ENCODE results near the gene RTN1. TPM values are rescaled to one million over a fixed set of nuclear protein-coding genes. Genes with fewer than 3 reads are reported as not detected.
"Not testable (repeated sequence)": the region's sequence is repeated elsewhere in the genome, so short reads cannot be mapped to it uniquely, and the experiment has no call there.

The RTN1 gene
- polyA plus RNA-seq, 1 donor = 2.4 TPM

DNA sequence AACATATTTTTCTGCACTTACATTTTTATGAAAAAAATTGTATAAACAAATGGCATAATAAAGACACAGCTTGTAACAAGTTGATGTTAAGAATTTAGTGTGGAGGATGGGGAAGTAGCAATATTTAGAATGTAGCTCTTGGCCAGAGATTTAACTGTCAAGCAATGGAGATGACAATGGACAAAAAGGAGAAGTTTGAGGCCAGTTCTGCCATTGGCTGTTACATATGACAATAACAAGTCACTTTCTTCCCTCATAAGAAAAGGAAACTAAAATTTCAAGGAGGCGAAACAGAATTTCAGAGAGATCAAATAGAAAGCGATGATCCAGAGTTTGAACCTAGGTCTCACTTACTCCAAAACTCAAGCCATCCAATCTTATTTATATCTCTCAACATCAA, 171.1 kb downstream of the RTN1 start:
- no peak for DNase-seq

DNA sequence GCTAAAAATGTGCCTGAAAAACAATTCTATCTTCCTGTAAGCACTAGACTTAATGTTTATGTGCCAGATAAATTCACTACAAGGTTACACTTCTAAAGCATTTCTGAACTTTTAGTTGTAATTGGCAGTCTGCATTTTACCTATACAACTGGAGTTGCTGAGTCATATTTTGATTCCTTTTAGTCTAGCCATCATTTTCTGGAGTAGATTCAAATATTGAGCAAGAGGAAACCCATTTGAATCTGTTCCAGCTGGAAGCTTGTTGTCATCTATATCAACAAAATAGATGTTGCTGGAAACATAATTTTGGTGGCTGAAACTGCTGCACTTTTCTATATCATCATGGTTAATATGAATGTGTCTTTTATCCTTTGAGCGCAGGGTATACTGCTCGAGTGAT, 171.8 kb downstream of the RTN1 start:
- no peak for DNase-seq

DNA sequence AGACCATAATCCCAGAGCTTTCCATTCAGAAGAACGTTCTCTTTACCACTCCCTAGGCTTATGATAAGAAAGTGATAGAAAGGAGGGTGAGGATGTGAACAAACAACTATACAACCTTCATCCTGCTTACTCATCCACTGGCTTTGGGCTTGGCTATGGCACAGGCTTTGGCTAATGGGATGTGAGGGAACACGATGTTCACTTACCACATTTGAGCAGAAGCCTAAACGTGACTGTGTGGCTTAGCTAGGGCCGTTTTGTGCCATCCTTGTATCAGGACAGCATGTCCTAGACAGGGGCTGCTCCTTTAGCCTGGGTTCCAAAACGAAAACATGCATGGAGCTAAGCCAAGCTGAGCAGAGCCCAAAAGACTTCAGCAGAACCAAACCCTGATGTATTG, 175.4 kb downstream of the RTN1 start:
- DNase-seq = no peak

DNA sequence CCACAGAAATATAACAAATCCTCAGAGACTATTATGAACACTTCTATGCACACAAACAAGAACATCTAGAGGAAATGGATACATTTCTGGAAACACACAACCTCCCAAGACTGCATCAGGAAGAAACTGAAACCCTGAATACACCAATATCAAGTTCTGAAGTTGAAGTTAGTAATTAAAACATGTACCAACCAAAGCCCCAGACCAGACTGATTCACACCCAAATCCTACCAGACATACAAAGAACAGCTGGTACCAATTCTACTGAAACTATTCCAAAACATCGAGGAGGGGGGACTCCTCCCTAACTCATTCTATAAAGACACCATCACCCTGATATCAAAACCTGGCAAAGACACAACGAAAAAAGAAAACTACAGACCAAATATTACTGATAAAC, 179.3 kb downstream of the RTN1 start:
- no peak for DNase-seq

DNA sequence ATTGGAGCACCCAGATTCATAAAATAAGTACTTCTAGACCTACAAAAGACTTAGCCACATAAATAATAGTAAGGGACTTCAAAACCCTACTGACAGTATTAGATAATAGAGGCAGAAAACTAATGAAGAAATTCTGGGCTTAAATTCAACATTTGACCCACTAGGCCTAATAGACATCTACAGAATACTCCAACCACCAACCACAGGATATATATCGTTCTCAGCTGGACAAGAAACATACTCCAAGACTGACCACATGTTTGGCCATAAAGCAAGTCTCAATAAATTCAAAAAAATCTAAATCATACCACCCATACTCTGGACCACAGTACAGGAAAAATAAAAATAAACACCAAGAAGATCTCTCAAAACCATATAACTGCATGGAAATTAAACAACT, 180.2 kb downstream of the RTN1 start:
- DNase-seq = no peak

DNA sequence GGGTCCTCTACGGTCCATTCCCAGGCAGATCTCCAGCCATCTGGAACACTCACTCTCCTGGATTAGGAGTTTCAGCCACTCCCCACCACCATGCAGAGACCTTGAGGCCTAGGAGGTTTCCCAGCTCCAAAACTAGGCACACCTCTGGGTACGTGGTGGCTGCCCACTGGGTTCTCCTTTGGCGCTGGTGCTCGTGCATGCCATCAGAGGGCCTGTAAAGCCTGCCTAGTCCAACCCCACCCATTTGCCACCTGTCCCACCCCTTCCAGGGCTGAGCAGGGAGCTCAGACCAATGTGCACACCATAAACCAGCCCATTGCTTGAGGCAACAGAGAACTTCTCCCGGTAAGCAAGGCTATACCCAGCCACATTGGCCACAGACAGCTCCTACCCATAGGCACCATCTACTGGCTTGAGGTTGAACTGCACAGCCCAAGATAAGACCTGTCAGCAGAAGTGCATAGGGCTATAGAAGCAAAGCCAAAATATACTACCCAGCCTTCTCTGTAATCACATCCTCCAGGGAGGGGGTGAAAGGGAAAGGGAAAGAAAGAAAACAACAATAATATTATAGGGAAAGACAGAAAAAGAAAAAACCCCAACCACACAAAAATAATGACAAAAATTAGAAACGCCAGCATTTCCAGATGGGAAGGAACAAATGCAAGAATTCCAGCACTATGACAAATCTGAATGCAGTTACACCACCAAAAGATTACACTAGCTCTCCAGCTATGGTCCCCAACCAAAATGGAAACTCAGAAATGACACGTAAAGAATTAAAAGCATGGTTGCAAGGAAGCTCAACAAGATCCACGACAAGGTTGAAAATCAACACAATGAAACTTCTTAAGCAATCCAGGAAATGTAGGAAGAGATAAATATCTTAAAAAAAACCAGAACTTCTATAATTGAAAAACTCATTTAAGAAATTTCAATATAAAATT, 182.1 kb downstream of the RTN1 start:
- DNase-seq = peak; percentile 11

DNA sequence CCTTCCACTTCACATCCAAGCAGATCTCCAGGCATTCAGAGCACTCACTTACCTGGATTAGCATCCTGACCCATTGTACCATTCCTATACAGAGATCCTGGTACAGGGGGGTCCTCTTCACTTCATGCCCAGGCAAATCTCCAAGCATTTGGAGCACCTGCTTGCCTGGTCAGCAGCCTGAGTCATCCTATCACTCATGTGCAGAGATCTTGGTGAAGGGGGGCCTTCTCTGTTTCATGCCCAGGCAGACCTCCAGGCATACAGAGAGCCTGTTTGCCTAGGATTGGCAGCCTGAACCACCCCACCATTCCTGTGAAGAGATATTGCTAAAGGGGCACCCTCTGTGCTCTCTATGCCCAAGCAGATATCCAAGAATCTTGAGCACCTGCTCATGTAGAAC, 182.9 kb downstream of the RTN1 start:
- DNase-seq = no peak

DNA sequence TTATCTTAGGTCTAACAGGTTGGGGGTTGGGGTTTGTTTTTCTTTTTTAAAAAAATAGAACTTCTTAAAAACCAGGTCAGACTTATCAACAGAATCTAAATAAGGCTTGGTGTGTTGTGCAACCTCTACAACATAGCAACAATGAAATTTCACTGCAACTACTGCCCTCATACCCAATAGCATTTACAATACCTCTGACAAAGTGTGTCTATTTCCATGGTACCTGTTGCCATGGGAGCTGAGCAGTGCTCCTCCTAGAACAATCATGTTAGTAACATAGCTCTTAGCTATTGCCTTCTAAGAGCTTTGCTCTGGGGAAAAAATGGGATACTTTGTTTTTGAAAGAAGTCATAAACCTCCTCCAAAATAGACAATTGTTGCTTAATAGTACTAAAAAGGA, 190.7 kb downstream of the RTN1 start:
- no peak for DNase-seq

DNA sequence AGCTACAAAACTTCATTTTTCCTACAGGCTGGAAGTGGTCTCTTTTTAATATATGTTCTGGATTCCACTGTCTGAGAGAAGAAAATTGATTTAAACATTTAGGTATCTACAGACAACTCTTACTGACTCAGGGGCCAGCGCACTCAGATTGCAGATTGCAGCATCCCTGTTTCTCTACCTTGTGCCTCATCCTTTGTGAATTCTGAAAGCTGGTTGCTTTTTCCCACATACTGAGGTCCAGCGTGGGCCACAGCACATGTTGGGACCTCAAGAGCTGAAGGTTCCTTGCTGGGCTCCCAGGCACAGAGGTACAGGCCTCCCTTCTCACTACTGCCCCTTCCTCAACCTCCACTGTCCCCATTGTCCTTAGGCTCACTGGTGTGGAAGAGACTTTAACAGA, 192.2 kb downstream of the RTN1 start:
- no peak for DNase-seq

DNA sequence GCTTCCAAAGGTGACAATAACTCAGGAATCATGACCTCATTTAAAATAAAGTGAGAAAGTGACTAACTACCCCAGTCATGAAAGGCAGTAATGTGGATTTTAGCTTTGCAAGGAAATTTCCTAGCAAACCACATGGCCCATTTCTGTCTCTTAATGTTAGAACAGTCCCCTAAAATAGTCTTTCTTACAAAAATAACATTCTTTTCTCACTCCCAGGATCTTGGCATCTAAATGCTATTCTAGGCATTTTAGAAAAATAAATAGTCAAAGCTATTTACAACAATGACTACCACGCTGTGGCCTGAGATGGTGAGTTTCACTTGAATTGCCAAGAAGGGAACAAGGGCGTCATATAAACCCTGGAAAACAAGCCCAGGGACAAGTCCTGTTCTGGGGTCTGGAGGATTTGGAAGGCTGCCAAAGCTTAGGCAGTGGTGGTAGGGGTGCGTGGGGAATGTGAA, 192.8 kb downstream of the RTN1 start:
- no peak for DNase-seq

DNA sequence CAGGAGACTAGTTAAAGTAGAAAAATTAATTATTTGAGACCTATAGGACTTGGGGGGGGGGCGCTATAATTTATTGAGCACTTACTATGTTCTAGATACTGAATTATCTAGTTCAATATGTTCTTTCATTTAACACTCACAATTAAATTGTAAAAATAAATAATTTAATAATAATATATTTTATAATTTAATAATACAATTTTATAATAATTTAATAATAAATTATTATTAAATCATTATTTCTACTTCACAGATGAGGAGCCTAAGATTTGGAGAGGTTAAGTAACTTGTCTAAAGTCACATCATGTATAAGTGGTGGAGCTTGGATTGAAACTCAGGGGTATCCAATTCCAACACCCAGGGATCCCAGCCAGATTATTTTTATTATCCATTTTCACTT, 195.2 kb downstream of the RTN1 start:
- DNase-seq = no peak

DNA sequence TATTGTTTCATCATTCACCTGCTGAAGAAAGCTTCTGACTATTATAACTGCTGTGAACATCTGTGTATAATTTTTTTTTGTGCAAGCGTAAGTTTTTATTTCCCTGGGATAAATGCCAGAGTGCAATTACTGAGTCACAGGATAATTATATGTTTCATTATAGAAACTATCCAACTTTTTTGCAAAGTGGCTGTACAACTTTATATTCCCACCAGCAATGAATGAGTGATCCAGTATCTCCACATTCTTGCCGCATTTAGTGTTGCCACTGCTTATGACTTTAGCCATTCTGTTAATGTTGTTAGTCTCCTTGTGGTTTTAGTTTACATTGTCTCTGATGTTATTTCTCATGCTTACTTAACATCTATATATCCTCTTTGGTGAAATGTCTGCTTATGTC, 205.8 kb downstream of the RTN1 start:
- DNase-seq = no peak

DNA sequence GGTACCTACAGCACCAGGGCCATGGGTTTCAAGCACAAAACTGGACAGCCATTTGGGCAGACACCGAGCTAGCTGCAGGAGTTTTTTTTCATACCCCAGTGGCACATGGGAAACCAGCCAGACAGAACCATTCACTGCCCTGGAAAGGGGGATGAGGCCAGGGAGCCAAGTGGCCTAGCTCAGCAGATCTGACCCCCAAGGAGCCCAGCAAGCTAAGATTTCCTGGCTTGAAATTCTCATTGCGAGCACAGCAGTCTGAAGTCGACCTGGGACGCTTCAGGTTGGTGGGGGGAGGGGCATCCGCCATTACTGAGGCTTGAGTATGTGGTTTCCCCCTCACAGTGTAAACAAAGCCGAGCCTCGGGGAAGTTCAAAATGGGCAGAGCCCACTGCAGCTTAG, 212.8 kb downstream of the RTN1 start:
- DNase-seq = no peak

DNA sequence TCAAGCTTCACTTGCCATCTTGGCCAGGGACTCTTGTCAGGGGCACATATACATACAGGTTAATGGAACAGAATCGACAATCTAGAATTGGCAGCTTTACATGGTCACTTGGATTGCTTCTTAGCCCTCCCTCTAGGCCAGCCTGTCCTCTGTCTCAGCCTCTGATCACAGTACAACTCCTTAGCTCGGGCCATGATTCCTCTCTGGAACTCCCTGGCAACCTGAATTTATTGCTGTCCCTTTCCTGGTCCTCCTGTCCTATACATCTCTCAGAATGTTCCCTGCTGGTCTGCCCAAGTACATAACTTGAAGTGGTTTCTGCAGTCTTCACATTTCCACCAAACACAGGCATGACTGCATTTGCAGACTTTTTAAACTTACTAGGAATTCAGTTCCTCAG, 214.1 kb downstream of the RTN1 start:
- DNase-seq = no peak

DNA sequence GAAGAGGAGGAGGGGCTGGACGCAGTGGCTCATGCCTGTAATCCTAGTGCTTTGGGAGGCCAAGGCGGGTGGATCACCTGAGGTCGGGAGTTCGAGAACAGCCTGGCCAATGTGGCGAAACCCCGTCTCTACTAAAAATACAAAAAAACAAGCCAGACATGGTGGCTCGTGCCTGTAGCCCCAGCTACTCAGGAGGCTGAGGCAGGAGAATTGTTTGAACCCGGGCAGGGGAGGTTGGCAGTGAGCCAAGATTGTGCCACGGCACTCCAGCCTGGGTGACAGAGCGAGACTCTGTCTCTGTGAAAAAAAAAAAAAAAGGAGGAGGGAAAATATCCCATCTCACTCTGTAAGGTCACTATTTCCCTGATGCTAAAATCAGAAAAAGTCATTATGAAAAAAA, 216.4 kb downstream of the RTN1 start:
- DNase-seq = not testable (repeated sequence)

DNA sequence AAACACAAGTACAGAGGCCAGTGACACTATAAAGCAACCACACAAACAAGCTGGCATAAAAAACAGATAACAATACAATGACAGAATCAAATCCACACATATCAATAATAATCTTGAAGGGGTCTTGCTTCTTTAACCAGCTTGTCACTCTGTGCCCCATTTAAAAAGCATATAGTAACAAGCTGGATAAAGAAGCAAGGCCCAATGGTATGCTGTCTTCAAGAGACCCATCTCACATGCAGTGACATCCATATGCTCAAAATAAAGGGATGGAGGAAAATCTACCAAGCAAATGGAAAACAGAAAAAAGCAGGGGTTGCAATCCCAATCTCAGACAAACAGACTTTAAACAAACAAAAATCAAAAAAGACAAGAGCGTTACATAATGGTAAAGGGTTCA, 223.7 kb downstream of the RTN1 start:
- DNase-seq = not testable (repeated sequence)

DNA sequence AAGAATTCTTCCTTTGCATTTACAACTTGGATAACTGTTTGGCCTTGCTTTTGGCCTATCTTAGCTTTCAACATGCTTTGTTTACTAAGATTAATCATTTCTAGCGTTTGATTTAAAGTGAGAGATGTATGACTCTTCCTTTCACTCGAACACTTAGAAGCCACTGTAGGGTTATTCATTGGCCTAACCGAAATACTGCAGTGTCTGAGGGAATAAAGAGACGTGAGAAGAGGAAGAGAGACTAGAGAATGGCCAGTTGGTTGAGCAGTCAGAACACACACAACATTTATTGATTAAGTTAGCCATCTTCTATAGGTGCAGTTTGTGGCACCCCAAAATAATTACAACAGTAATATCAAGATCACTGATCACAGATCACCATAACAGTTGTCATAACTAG, 231.7 kb downstream of the RTN1 start:
- DNase-seq = no peak

DNA sequence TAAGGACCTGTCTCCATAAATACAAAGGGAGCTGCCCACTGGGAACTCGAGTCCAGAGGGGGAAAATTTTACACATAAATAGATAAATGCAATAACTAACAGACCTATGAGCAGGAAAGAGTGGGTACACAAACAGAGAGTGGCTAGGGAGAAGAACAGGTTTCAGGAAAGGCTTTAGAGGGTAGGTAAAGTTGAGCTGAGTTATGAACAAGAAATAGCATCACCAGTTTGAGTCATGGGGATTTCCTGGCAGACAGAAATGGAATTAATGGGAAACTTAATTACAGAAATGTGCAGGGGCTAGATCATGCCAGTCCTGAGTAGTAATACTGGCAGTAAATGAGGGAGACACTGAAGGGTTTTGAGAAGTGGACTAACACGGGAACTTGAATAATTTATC, 236.0 kb downstream of the RTN1 start:
- DNase-seq = no peak

DNA sequence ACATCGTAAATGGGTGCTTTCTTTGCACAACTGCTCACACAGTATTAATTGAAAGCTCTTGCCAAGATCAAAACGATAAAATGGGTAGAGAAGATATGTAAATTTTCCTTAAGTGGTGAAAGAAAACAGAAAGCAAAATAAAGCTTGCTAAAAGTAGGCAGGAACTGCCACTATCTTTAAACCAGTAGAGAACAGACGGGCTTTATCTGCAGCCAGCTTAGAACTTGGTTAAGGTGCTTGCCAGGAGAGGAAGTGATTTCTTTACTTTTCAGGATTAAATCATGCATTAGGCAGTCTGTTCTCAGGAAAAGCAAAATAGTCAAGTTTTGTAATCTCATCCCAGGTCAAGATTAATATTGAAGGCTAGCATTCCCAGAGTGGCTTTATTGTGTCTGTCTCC, 237.1 kb downstream of the RTN1 start:
- no peak for DNase-seq

DNA sequence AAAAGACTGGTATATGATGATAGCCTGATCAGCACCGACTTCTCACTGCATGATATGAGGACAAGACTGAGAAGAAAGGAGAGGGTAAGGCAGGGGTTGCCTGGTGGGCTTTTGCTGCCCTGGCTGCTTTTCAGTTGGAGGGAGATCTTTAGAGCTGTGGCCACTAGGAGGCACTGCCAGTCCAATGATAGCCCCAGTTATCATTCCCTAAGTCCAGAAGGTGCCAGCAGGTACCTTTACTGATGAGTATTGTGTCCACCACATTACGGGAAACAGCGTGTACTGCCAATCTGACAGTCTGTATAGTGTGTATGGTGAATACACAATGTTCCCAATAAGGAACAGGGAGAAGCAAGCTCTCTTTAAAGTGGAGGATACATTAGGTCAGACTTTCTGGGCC, 238.2 kb downstream of the RTN1 start:
- no peak for DNase-seq

DNA sequence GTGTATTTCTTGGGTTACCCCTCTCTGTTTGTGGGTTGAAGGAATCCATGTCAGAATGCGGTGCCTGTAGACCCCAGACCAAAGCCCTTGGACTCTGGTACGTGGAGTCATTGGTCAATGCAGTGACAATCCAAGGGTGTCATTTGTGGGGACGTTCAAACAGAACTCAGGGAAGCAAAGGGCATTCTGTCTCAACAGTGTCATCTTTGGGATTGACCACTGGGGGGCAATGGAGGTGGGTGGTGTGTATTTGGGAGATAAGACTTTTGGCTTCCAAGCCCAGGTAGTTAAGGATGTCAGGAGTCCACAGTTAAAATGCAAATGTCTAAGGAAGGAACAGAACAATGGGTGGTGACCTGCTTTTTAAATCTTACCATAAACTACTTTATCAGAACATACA, 239.3 kb downstream of the RTN1 start:
- DNase-seq = no peak

DNA sequence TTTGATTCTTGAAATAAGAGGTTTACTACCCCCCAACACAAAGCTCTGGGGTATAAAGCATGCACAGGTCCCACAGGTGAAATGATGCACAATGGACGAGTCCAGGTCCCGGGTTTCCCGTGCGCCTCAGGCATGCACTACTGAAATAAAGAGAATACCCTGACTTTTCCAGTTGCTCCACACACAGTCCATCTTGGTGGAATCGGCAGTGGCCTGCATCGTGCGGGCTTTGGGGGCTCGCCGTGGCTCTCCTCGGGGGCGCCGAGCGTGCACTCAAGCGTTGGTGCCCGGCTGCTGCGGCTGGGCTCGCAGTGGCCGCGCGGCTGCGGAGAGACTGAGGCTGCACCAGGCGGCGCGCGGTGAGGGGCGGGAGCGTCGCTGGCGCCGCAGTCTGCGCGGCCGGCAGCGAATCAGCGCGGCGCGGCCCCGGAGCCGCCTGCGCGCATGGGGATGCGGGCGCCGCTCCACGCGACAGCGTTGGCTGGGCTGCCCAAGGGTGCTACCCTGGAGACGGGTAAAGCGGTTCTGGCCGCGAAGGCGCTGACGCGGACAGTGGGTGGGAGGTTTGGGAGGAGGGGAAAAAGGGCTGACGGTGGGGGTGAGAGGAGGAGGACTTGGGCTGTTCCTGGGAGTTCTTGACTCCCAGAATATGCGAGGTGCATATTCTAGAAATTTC, 240.2 kb downstream of the RTN1 start:
- peak; percentile 5 for DNase-seq

DNA sequence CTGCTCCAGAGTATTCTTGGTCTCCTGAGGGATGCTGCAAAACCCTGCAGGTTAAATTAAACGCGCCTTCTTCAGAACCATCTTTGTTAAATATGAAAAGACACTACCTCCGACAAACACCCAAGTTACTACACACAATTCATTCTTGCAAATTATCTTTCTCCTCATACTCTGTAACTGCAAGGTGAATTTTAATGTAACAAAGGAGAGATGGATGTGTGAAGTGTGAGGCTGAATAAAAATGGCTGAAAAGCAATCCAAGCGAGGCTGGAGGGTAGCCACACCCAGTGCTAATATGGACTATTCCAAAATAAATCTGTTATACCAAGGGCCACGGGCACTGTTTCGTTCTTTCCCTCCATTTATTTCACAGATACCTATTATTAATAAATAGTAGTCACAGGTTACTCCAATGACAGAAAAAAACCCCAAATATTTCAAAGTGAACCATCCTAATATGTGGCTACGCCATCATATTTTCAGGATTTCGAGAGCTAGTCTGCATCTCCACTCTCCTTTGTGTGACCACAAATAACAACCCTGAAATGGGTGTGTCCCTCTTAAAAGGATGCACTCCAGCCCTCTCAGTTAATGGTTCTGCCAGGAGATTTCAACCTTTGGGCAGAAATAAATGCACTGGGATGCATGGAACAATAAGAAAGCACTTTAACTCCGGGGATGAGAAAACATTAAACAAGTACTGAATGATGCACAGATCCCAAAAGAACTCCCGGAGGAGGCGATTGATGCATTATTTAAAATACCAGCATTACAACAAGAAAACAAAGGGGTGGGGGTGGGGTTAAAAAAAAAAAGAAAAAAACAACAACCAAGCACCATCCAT, 240.9 kb downstream of the RTN1 start:
- DNase-seq = no peak
